ENCODE data around the gene ZNF343.
"Not testable (repeated sequence)": the region's sequence is repeated elsewhere in the genome, so short reads cannot be mapped to it uniquely, and the experiment has no call there.

ZNF343 gene

DNA sequence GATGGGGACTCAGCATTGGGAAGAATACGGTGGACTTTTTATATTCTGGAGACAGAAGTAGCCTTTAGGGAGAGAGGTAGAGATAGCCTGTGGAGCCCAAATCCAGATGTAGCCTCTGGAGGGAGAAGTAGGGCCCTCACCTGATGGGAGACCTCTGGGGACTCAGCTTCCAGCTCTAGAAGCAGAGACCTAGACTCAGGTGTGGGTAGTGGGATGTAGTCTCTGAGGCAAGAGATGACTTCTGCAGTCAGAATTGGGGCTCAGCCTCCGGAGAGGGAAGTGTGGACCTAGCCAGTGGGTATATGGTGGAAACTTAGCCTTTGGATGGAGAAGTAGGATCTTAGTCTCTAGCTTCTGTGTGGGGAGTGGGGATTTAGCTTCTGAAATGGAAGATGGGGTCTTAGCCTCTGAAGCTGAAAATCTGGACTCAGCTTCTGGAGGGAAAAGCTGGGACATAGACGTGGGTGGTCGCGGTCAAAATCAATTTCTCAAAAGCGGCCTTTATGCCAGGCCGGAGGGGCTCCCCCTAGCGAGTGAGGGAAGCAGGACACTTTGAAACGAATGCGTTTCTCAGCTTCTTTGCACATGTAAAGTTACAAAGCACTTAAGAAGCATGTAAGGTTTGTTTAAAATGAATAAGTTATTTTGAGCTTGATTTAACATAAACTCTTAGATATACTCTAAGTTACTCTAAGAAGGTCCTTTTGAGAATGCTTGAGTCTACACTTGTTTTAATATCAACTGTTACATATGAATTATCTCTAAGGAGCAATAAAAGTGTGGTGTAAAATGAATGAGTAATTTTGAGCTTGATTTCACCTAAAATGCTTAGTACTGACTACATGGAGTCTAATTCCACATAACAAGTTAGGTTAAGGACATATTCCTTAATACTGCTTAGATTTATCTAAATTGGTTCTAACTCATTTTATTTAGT is 12.9 kb upstream of the ZNF343 start:
- DNase-seq (ENCODE audit: low read depth in 2 of 2): no peak

DNA sequence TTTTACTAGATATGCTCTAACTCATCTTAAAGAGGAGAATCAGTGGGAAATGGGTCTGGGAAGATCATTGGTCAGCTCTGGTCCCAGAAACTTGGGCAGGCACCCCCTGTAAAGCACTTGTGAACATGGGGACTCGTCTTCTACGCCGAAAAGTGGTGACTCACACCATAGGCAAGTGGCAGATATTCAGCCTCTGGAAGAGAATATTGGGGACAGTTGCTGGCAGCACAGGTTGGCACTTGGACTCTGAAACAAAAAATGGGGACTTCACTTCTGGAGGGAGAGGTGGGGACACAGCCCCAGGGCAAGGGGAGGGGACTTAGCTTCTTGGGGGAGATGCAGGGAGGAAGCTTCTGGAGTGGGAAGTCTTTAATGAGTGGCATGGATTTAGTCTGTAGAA is 11.9 kb upstream of the ZNF343 start:
- no peak for DNase-seq (ENCODE audit: low read depth in 2 of 2)

- DNase-seq (ENCODE audit: low read depth in 2 of 2): no peak
These were observed 10.5 kb upstream of the ZNF343 start for GRCh38 chr20:2519115-2519809.

- no peak for DNase-seq (ENCODE audit: low read depth in 2 of 2)
These were observed 9.8 kb upstream of the ZNF343 start for GRCh38 chr20:2518558-2518957.

- DNase-seq (ENCODE audit: low read depth in 2 of 2): no peak
These were observed 9.4 kb upstream of the ZNF343 start for GRCh38 chr20:2518096-2518495.

- DNase-seq (ENCODE audit: low read depth in 2 of 2): no peak
These were observed 7.7 kb upstream of the ZNF343 start for GRCh38 chr20:2516399-2516798.

DNA sequence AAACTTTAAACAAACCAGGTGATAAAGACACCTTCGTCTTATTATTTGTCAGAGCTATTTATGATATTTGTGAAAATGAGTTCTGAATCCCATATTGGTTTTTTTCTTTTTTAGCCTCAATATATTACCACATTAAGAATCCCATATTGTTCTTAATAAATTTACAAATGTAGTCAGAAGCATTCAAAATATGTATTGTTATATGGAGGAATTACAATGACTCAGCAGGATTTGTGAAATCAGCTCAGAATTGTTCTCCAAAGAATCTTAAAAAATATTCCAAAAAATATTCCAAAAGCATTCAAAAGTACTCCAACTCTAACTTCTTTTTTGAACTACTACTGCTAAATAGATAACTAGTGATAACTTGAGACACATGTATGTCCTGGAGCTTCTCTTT is 6.5 kb upstream of the ZNF343 start:
- no peak for DNase-seq (ENCODE audit: low read depth in 2 of 2)

- DNase-seq (ENCODE audit: low read depth in 2 of 2): no peak
These were observed 1.1 kb upstream of the ZNF343 start for GRCh38 chr20:2509794-2510193.

GRCh38 chr20:2509468-2509781 is 710 bp upstream of the ZNF343 start:
- DNase-seq (ENCODE audit: low read depth in 2 of 2): no peak

DNA sequence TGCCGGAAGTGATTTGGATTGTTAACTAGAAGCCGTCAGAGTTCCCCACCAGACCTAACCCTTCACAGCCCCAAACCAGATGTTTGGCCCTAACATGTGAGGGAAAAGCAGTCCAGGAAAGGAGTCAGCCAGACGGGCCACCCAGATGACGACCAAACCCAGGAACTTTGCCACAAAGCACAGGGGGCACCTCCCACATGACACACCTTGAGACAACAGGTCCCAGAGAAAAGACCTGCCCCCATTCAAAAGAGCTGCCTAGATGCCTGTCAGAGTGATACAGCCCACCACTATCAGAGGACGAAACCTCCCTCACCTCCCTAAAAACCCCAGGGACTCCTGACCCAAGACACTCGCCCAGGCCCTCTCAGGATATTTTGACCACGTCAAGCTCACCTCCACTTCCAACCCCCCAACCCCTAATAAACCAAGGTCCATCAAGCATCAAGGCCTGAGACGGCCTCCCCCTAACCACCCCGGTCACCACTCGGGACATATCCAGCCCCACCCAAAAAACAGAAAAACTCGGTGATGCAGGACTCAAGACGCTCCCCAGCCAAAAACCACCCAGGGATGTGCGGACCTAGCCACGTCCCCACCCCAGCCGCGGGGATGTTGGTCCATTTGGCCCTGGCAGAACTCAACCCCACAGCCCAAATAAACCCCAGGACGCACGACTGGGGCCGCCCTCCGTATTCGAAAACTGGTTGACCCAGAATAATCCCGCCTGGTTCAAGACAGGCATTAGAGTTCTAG is 662 bp downstream of the ZNF343 start:
- no peak for DNase-seq (ENCODE audit: low read depth in 2 of 2)

DNA sequence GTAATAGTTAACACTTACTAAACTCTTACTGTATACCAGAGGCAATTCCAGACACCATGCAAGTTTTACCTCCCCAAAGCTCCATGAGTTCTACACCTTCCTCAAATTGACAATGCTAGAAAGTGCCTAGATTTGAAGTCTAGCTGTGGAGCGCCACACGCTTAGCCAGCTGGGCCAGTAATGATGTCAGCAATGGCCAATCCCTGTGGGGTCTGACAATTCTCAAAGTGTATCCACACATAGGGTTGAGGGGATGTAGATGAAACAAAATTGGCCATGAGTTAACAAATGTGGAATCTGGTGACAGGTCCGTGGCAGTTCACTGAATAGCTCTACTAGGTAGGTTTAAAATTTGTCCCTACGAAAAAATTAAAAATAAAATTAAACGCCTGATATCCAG is 1.3 kb downstream of the ZNF343 start:
- DNase-seq (ENCODE audit: low read depth in 2 of 2): no peak

DNA sequence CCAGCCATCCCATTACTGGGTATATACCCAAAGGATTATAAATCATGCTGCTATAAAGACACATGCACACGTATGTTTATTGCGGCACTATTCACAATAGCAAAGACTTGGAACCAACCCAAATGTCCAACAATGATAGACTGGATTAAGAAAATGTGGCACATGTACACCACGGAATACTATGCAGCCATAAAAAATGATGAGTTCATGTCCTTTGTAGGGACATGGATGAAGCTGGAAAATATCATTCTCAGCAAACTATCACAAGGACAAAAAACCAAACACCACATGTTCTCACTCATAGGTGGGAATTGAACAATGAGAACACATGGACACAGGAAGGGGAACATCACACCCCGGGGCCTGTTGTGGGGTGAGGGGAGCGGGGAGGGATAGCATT is 2.3 kb downstream of the ZNF343 start:
- DNase-seq (ENCODE audit: low read depth in 2 of 2): not testable (repeated sequence)

GRCh38 chr20:2504803-2505202 is 3.9 kb downstream of the ZNF343 start:
- DNase-seq (ENCODE audit: low read depth in 2 of 2): not testable (repeated sequence)

DNA sequence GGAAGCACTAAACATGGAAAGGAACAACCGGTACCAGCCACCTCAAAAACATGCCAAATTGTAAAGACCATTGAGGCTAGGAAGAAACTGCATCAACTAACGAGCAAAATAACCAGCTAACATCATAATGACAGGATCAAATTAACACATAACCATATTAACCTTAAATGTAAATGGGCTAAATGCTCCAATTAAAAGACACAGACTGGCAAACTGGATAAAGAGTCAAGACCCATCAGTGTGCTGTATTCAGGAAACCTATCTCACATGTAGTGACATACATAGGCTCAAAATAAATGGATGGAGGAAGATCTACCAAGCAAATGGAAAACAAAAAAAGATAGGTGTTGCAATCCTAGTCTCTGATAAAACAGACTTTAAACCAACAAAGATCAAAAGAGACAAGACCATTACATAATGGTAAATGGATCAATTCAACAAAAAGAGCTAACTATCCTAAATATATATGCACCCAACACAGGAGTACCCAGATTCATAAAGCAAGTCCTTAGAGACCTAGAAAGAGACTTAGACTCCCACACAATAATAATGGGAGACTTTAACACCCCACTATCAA is 5.8 kb downstream of the ZNF343 start:
- not testable (repeated sequence) for DNase-seq (ENCODE audit: low read depth in 2 of 2)

- no peak for DNase-seq (ENCODE audit: low read depth in 2 of 2)
These were observed 23.1 kb downstream of the ZNF343 start for GRCh38 chr20:2485661-2486060.

- no peak for DNase-seq (ENCODE audit: low read depth in 2 of 2)
These were observed 23.6 kb downstream of the ZNF343 start for GRCh38 chr20:2485080-2485479.

GRCh38 chr20:2483504-2483903 is 25.2 kb downstream of the ZNF343 start:
- DNase-seq (ENCODE audit: low read depth in 2 of 2): no peak

DNA sequence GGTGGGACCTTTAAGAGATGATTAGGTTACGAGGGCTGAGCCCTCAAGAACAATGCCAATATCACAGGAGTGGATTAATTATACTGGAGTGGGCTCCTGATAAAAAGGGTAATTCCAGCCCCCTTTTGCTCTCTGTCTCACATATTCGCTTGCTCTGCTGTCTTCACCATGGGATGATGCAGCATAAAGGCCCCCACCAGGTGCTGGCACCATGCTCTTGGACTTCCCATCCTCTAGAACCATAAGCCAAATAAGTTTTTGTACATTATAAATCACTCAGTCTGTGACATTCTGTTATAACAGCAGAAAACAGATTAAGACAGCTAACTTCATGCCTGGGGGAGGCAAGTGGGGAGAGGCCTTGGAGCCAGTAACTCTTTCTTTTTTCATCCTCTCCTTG is 28.3 kb downstream of the ZNF343 start:
- no peak for DNase-seq (ENCODE audit: low read depth in 2 of 2)

DNA sequence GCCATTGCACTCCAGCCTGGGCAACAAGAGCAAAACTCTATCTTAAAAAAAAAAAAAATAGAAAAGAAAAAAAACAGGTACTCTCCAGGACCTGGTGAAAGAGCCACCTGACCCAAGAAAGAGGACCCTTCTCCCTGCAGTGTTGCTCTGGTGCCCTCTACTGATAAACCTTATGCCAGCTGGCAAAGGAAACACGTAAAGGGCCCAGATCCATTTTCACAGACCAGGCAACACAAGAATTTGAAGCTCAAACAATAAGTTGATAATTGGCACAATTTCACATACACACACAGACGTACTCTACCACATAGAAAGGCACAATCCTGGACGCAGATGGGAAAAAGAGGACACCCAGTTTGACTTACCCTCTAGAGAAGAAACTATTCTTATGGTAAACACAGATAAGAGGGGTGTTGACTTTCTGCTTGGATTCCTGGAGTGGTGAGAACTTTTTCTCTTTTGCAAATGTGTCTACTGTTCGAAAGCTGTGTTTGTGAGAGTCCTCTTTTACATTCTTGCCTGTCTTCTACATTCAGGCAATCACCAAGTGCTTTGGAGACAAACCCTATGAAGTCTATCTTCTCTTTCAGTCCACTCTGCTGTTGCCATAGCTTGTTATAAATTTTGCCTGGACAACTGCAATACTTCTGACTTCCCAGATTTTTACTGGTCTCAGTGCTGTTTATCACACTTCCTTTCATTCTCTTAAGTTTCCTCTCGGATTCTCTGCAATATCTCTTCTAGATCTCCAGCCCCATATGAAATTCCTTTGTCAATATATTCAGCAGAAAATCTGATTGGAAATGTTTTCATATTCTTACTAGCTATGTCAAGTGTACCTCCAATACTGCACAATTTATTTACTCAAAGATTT is 31.7 kb downstream of the ZNF343 start:
- DNase-seq (ENCODE audit: low read depth in 2 of 2): no peak

- DNase-seq (ENCODE audit: low read depth in 2 of 2): no peak
These were observed 32.6 kb downstream of the ZNF343 start for GRCh38 chr20:2475850-2476741.

All from activated CD8-positive, alpha-beta memory T cell treated with anti-CD3 and anti-CD28 coated beads for 4 hours (primary cell).